Lower lobe of right lung (tissue), 2 donors: Measurements from ENCODE around the gene SIVA1. TPM values are rescaled to one million over a fixed set of nuclear protein-coding genes. Genes with fewer than 3 reads are reported as not detected.

Source experiments
- ATAC-seq, 2 donors: fragments of 200-7000 bp; cut with Tn5 transposase; one replicate each; pipeline ENCODE4 v1.9.1; 2020 to 2022; ENCODE audit warnings: mild to moderate bottlenecking in 2 of 2, moderate library complexity in 2 of 2
- DNase-seq: peaks from one replicate; pipeline ENCODE4 v3.0.0-alpha.2; 2020
- H3K27ac ChIP-seq: fragments of 200-600 bp; one replicate; pipeline ENCODE4 v1.8.0; 2022
- H3K27me3 ChIP-seq: fragments of 200-600 bp; one replicate; pipeline ENCODE4 v1.8.0; 2022; ENCODE audit warnings: low read depth
- H3K36me3 ChIP-seq: fragments of 200-600 bp; one replicate; pipeline ENCODE4 v1.8.0; 2022; ENCODE audit warnings: mild to moderate bottlenecking
- H3K4me1 ChIP-seq: fragments of 200-600 bp; one replicate; pipeline ENCODE4 v1.8.0; 2022
- H3K4me3 ChIP-seq: fragments of 200-600 bp; one replicate; pipeline ENCODE4 v1.8.0; 2022; ENCODE audit warnings: mild to moderate bottlenecking
- H3K9me3 ChIP-seq: fragments of 200-600 bp; one replicate; pipeline ENCODE4 v1.8.0; 2022
- CTCF ChIP-seq: fragments of 200-600 bp; IDR thresholded peaks from one replicate; pipeline ENCODE4 v1.8.0; 2022; ENCODE audit warnings: antibody characterized with exemption, mild to moderate bottlenecking
- intact Hi-C: fragments of 100-400 bp; cut with DNase I; formaldehyde crosslinking; loops from one replicate; pipeline ENCODE4 v1.11.0; 2022
- total RNA-seq: library from RNA; stranded (reverse); fragmentation: NEBNext Ultra II Directional; extraction: Animal tissue kit (Norgen Biotek cat#: 25700); gene quantifications from one replicate; pipeline ENCODE4 v1.2.1, GENCODE V29; 2021
- donor health status: DM: no; HTN: yes; CAD: no; lungs with severe emphysema.

The SIVA1 gene
- total RNA-seq, 1 donor from 2014 or later: 66.3 TPM

DNA sequence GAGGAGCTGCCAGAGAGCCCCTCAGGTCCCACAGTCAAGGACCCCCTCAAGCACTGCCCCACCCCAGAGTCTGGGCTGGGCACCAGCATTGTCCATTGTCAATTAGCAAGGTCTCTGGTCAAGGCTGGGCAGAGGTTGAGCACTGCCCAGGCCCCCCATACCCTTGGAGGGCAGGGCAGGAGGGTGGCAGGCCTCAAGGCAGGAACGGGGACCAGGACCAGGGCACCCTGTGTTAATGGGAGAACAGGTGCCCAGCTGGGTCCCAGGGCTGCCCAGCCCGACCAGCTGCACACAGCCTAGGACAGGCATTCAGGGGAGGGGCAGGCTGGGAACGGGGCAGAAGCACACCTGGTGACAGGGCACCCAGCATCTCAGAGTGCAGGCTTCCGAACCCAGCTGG lies 18.4 kb downstream of the SIVA1 start:
- DNase-seq (no peak), ATAC-seq (no peak)
- Histone ChIP-seq H3K4me1 (peaks cover 28% of the 10 kb centered on the region), H3K9me3 (no peaks in the 10 kb centered on the region), H3K27me3 (no peaks in the 10 kb centered on the region), H3K27ac (no peak overlapping the region), H3K4me3 (no peak overlapping the region), H3K36me3 (peaks cover 55% of the 10 kb centered on the region)
- no peak for TF ChIP-seq CTCF
- intact Hi-C loops: no loop called here

GRCh38 chr14:104771918-104772706 lies 19.2 kb downstream of the SIVA1 start:
- ATAC-seq (no peak), DNase-seq (no peak)
- intact Hi-C loops: no loop called here
- Histone ChIP-seq H3K27me3 (no peaks in the 10 kb centered on the region), H3K9me3 (no peaks in the 10 kb centered on the region), H3K36me3 (peaks cover 60% of the 10 kb centered on the region), H3K4me1 (peaks cover 28% of the 10 kb centered on the region), H3K27ac (no peak overlapping the region), H3K4me3 (no peak overlapping the region)
- no peak for TF ChIP-seq CTCF

DNA sequence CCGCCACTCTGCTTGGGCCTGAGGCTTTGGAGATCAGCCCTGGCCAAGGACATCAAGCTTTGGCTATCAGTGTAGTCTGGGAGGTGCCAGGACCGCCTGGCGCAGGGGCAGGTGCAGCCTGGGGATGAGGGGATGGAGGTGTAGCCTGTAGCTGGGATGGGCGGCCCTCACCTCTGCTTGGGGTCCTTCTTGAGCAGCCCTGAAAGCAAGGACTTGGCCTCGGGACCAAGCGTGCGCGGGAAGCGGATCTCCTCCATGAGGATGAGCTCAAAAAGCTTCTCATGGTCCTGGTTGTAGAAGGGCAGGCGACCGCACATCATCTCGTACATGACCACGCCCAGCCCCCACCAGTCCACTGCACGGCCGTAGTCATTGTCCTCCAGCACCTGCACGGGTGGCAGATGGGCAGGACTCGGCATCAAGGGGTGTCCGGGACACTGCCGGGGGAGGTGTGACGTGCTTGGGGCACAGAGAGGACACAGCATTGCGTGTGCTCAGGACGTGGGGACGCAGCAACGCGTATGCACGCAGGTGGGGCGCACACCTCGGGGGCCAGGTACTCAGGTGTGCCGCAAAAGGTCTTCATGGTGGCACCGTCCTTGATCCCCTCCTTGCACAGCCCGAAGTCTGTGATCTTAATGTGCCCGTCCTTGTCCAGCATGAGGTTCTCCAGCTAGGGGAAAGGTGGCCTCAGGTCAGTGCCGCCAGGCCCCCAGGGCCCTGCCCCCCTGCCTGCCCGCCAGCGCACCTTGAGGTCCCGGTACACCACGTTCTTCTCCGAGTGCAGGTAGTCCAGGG lies 20.0 kb downstream of the SIVA1 start:
- H3K9me3 ChIP-seq: no peaks in the 10 kb centered on the region
- TF ChIP-seq CTCF: no peak
- peaks cover 60% of the 10 kb centered on the region for H3K36me3 ChIP-seq
- no peak for DNase-seq
- H3K4me3 ChIP-seq: no peak overlapping the region
- peaks cover 20% of the 10 kb centered on the region for H3K4me1 ChIP-seq
- intact Hi-C loops: no loop called here
- ATAC-seq: no peak
- no peak overlapping the region for H3K27ac ChIP-seq
- H3K27me3 ChIP-seq: no peaks in the 10 kb centered on the region

GRCh38 chr14:104773505-104774452 lies 20.8 kb downstream of the SIVA1 start:
- H3K27me3 ChIP-seq: no peaks in the 10 kb centered on the region
- DNase-seq: no peak
- no peak for TF ChIP-seq CTCF
- intact Hi-C loops: no loop called here
- no peak overlapping the region for H3K4me3 ChIP-seq
- H3K9me3 ChIP-seq: no peaks in the 10 kb centered on the region
- no peak overlapping the region for H3K27ac ChIP-seq
- H3K4me1 ChIP-seq: peaks cover 12% of the 10 kb centered on the region
- ATAC-seq: no peak
- peaks cover 62% of the 10 kb centered on the region for H3K36me3 ChIP-seq

DNA sequence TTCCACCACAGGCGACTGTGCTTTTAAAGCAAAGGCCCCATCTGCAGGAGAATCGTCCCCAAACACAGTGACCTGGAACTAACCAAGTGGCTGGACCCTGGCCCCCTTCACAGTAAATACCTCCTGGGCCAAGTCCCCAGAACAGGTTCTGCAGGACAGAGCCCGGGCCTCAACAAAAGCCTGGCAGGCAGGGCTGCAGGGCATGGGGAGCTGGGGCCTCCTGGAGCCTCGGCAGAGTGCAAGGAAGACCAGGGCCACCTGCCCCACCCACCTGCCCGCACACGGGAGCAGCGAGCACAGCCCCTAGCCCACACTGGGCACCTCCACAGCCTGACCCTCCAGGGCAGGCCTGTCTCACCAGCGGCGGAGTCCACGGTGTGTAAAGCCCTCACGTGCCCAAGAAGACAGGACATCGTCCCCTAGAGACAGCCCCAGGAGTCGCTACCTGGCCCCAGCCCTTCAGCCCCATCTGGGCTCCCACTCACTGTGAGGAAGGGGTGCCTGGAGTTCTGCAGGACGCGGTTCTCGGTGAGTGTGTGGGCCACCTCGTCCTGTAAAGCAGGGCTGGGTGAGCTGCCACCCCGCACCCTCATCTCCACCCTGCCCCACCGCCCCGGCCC lies 21.6 kb downstream of the SIVA1 start:
- no peaks in the 10 kb centered on the region for H3K9me3 ChIP-seq
- intact Hi-C loops: no loop called here
- no peak for TF ChIP-seq CTCF
- H3K27ac ChIP-seq: no peak overlapping the region
- DNase-seq (peak; percentile 73), ATAC-seq (peak; percentile 43 to 48)
- H3K27me3 ChIP-seq: no peaks in the 10 kb centered on the region
- peaks cover 68% of the 10 kb centered on the region for H3K36me3 ChIP-seq
- peaks cover 8% of the 10 kb centered on the region for H3K4me1 ChIP-seq
- H3K4me3 ChIP-seq: no peak overlapping the region
